H1 (cell line): ENCODE measurements around the gene AOPEP.

ENCODE experiments used
- BACH1 ChIP-seq: IDR thresholded peaks from 2 replicates; pipeline ENCODE4 v1.6.1; 2012; ENCODE audit warnings: low read length, improper control_type of control experiment
- CEBPB ChIP-seq: IDR thresholded peaks from 2 replicates; pipeline ENCODE4 v1.6.1; 2012; ENCODE audit warnings: low read depth, low read length
- CHD1 ChIP-seq: IDR thresholded peaks from 2 replicates; pipeline ENCODE4 v1.6.1; 2012; ENCODE audit warnings: low read depth, low read length, improper control_type of control experiment
- CREB1 ChIP-seq: IDR thresholded peaks from 2 replicates; pipeline ENCODE4 v1.6.1; 2012; ENCODE audit warnings: inconsistent platforms
- EP300 ChIP-seq, 2 experiments: IDR thresholded peaks; 1 replicate in 1 of 2; 2 replicates in 1 of 2; pipeline ENCODE4 v1.6.1; 2011 to 2012; ENCODE audit warnings: low read depth in 2 of 2, low read length in 2 of 2, mild to moderate bottlenecking in 2 of 2, borderline replicate concordance in 1 of 2, inconsistent platforms in 1 of 2, moderate library complexity in 1 of 2
- EZH2 ChIP-seq: fragments of 200-600 bp; sonication (generic); IDR thresholded peaks from 2 replicates; pipeline ENCODE4 v1.7.1; 2012; ENCODE audit warnings: low read depth, mild to moderate bottlenecking, moderate library complexity, low read length, inconsistent platforms; ENCODE audit not compliant: severe bottlenecking
- GABPA ChIP-seq: IDR thresholded peaks from 2 replicates; pipeline ENCODE4 v1.6.1; 2011; ENCODE audit warnings: mild to moderate bottlenecking, low read length, moderate library complexity, borderline replicate concordance; ENCODE audit not compliant: insufficient read depth
- JUN ChIP-seq: IDR thresholded peaks from 2 replicates; pipeline ENCODE4 v1.6.1; 2011; ENCODE audit warnings: low read depth, mild to moderate bottlenecking, improper control_type of control experiment, low read length
- POLR2A ChIP-seq, 2 experiments: IDR thresholded peaks; 1 replicate in 1 of 2; 2 replicates in 1 of 2; pipeline ENCODE4 v1.6.1; 2011; ENCODE audit warnings: low read depth in 2 of 2, low read length in 2 of 2, mild to moderate bottlenecking in 2 of 2; ENCODE audit errors: control extremely low read depth in 1 of 2
- RAD21 ChIP-seq, 2 experiments: IDR thresholded peaks in 1 of 2; conservative IDR thresholded peaks in 1 of 2; 2 replicates each; pipeline ENCODE4 v1.6.1; 2011; ENCODE audit warnings: low read depth in 2 of 2, low read length in 2 of 2, improper control_type of control experiment in 1 of 2, inconsistent platforms in 1 of 2, mild to moderate bottlenecking in 1 of 2, moderate library complexity in 1 of 2
- SIN3A ChIP-seq, 2 experiments: IDR thresholded peaks in 1 of 2; conservative IDR thresholded peaks in 1 of 2; 2 replicates each; pipeline ENCODE4 v1.6.1; 2011 to 2012; ENCODE audit warnings: low read length in 2 of 2, improper control_type of control experiment in 1 of 2, low read depth in 1 of 2, mild to moderate bottlenecking in 1 of 2
- SUZ12 ChIP-seq: fragments of 200-600 bp; sonication (generic); IDR thresholded peaks from 2 replicates; pipeline ENCODE4 v1.6.1; 2012; ENCODE audit warnings: mild to moderate bottlenecking, inconsistent platforms, low read length, moderate library complexity, mixed read lengths
- ZNF274 ChIP-seq: IDR thresholded peaks from 2 replicates; pipeline ENCODE4 v1.7.0; 2012; ENCODE audit warnings: low read length, borderline replicate concordance; ENCODE audit errors: extremely low read depth
- TF ChIP-seq, protein P1 (sequence below), 3 experiments: IDR thresholded peaks; 1 replicate in 2 of 3; 2 replicates in 1 of 3; pipeline versions ENCODE4 v1.5.1 to v1.6.1; 2011; ENCODE audit warnings: low read length in 3 of 3, mild to moderate bottlenecking in 3 of 3, inconsistent platforms in 2 of 3, low read depth in 1 of 3, moderate library complexity in 1 of 3; ENCODE audit not compliant: insufficient read depth in 1 of 3; ENCODE audit errors: control extremely low read depth in 1 of 3

DNA sequence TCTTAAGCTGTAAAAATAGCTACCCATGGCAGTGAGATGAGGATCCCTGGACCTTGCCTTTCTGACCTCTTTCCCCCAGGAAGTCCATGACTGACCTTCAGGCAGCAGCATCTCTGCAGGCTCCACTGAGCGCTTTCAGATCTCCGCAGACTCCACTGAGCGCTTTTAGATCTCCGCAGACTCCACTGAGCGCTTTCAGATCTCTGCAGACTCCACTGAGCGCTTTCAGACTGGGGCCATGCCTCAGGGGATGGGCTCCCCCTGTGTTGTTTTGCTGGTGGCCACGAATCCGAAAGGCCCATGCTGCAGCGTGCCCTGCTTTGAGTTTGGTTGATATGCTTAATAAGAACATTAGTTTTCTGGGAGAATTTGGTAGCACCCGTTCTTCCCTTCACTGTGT lies 336.8 kb downstream of the AOPEP start:
- no peak for TF ChIP-seq ZNF274
- no peak for TF ChIP-seq POLR2A (IDR thresholded peaks at IDR 0.05; ENCODE audit: control extremely low read depth in 1 of 2, low read depth in 2 of 2, low read length in 2 of 2)
- no peak for TF ChIP-seq CEBPB
- TF ChIP-seq, protein P1, sequence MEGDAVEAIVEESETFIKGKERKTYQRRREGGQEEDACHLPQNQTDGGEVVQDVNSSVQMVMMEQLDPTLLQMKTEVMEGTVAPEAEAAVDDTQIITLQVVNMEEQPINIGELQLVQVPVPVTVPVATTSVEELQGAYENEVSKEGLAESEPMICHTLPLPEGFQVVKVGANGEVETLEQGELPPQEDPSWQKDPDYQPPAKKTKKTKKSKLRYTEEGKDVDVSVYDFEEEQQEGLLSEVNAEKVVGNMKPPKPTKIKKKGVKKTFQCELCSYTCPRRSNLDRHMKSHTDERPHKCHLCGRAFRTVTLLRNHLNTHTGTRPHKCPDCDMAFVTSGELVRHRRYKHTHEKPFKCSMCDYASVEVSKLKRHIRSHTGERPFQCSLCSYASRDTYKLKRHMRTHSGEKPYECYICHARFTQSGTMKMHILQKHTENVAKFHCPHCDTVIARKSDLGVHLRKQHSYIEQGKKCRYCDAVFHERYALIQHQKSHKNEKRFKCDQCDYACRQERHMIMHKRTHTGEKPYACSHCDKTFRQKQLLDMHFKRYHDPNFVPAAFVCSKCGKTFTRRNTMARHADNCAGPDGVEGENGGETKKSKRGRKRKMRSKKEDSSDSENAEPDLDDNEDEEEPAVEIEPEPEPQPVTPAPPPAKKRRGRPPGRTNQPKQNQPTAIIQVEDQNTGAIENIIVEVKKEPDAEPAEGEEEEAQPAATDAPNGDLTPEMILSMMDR (IDR thresholded peaks at IDR 0.05; ENCODE audit: control extremely low read depth in 1 of 3, insufficient read depth in 1 of 3, low read depth in 1 of 3, low read length in 3 of 3) = no peak
- TF ChIP-seq CHD1 = no peak
- TF ChIP-seq BACH1 = no peak
- no peak for TF ChIP-seq EP300 (IDR thresholded peaks at IDR 0.05; ENCODE audit: borderline replicate concordance in 1 of 2, low read depth in 2 of 2, low read length in 2 of 2)
- no peak for TF ChIP-seq SIN3A (conservative IDR thresholded peaks at IDR 0.05 in 1 of 2, IDR thresholded peaks at IDR 0.05 in 1 of 2; ENCODE audit: low read depth in 1 of 2, low read length in 2 of 2)
- no peak for TF ChIP-seq GABPA
- TF ChIP-seq CREB1 = no peak
- no peak for TF ChIP-seq EZH2
- no peak for TF ChIP-seq RAD21 (IDR thresholded peaks at IDR 0.05 in 1 of 2, conservative IDR thresholded peaks at IDR 0.05 in 1 of 2; ENCODE audit: low read depth in 2 of 2, low read length in 2 of 2)
- TF ChIP-seq JUN = no peak
- TF ChIP-seq SUZ12 = no peak
